ENCODE measurements around the gene JMJD6.
"Not testable (repeated sequence)": the region's sequence is repeated elsewhere in the genome, so short reads cannot be mapped to it uniquely, and the experiment has no call there.

The JMJD6 gene

DNA sequence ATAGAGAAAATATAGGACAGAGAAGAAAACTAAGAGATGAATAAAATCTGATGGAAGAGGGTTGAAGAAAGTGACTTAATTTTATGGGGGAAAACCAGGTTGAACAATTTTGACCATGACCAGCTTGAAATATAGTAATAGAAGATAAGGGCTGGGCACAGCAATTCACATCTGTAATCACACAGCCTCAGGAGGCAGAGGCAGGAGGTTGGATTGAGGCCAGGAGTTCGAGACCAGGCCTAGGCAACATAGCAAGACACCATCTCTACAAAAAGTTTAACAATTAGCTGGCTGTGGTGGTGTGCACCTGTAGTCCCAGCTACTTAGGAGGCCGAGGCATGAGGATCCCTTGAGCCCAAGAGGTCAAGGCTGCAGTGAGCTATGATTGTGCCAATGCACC, 24.3 kb downstream of the JMJD6 start:
- Mint-ChIP-seq H3K27ac (no peak overlapping the region), H3K4me1 (peaks cover 64% of the 10 kb centered on the region), H3K4me3 (peak overlapping the region; percentile 5), H3K27me3 (ENCODE audit: low read depth, poor library complexity) (peaks cover 26% of the 10 kb centered on the region), H3K36me3 (ENCODE audit: low read depth) (no peaks in the 10 kb centered on the region), H3K9me3 (no peaks in the 10 kb centered on the region)
- DNase-seq = no peak
- TF ChIP-seq, protein P1, sequence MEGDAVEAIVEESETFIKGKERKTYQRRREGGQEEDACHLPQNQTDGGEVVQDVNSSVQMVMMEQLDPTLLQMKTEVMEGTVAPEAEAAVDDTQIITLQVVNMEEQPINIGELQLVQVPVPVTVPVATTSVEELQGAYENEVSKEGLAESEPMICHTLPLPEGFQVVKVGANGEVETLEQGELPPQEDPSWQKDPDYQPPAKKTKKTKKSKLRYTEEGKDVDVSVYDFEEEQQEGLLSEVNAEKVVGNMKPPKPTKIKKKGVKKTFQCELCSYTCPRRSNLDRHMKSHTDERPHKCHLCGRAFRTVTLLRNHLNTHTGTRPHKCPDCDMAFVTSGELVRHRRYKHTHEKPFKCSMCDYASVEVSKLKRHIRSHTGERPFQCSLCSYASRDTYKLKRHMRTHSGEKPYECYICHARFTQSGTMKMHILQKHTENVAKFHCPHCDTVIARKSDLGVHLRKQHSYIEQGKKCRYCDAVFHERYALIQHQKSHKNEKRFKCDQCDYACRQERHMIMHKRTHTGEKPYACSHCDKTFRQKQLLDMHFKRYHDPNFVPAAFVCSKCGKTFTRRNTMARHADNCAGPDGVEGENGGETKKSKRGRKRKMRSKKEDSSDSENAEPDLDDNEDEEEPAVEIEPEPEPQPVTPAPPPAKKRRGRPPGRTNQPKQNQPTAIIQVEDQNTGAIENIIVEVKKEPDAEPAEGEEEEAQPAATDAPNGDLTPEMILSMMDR (IDR thresholded peaks at IDR 0.05) = no peak

DNA sequence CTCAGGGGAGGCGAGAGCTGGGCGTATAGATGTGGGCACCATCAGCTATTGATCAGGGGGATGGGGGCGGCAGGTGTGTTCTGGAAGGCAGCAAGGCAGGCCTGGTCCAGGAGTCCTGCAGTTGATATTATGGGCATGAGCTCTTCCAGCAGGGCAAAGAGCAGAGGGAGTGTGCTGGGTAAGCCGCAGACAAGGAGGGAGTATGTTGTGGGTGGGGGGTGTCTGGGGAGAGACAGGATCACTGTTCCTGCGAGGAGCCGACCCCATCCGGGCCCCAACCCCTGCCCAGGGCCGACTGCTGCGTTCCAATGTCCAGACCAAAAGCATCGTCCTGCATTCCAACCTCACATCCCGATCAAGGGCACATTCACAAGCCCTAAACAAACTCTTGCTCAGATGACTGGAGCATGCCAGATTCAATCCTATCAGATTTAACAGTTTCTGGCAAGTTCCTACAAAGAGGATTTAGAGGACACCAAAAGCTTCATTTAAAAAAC, 24.9 kb downstream of the JMJD6 start:
- Mint-ChIP-seq H3K9me3 (no peaks in the 10 kb centered on the region), H3K27me3 (ENCODE audit: low read depth, poor library complexity) (peaks cover 21% of the 10 kb centered on the region), H3K4me3 (peak overlapping the region; percentile 65), H3K4me1 (peaks cover 70% of the 10 kb centered on the region), H3K36me3 (ENCODE audit: low read depth) (no peaks in the 10 kb centered on the region), H3K27ac (no peak overlapping the region)
- DNase-seq = no peak
- TF ChIP-seq, protein P1 (IDR thresholded peaks at IDR 0.05) = no peak

DNA sequence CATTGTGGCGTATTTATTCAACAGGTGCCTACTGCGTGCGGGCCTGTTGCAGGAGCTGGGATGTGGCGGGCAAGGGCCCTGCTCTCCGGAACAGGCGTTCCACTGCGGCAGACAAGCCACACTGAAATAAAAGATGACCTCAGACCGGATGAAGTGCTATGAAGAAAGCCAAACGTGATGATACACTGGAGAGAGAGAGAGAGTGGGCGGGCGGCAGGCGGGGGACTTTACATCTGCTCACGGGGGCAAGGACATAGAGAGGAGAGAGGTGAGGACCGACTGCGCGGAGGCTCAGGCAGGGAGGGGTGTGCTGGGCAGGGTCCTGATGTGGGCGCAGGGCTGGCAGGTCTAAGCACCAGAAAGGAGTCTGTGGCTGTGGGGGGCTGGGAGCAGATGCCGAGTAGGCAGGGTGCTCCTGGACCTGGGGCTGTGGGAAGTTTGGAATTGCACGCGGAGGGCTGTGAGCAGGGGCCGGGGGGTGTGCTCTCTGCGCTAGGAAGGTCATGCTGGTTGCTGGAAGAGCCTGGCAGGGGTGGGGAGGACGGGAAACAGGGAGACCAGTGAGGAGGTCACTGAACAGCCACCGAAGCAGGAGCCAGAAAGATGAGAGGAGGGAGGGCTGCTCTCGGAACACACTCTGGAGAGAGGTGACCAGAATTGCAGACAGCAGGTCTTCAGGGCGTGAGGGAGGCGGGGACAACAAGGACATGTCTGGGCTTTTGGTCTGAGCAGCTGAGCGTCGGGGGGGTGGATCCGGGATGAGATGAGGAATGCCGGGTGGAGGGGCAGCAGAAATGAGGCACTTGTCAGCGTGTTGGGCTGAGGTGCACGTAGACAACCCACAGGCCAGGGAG, 25.6 kb downstream of the JMJD6 start:
- peak overlapping the region; percentile 20 for H3K27ac Mint-ChIP-seq
- TF ChIP-seq, protein P1 (IDR thresholded peaks at IDR 0.05) = no peak
- no peaks in the 10 kb centered on the region for H3K9me3 Mint-ChIP-seq
- no peaks in the 10 kb centered on the region for H3K36me3 Mint-ChIP-seq (ENCODE audit: low read depth)
- H3K4me1 Mint-ChIP-seq = peaks cover 73% of the 10 kb centered on the region
- DNase-seq = peak; percentile 49
- peak overlapping the region; percentile 65 for H3K4me3 Mint-ChIP-seq
- peaks cover 21% of the 10 kb centered on the region for H3K27me3 Mint-ChIP-seq (ENCODE audit: low read depth, poor library complexity)

DNA sequence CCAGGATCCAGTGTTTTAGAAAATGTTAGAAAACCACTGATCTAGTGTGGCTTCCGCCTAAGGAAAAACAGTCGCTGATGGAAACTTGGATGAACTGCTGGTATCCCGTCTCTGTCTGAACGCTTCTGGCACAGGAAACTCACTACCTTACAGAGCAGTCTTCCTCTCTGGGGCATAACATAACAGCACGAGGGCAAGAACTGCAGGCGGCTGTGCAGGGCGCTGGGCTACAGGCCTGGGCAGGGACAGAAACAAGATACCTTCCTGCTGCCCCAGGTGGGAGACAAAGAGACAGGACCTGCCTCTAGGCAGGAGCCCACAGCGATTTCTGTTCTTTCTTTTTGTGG, 26.2 kb downstream of the JMJD6 start:
- DNase-seq = no peak
- Mint-ChIP-seq H3K4me3 (peak overlapping the region; percentile 65), H3K27ac (no peak overlapping the region), H3K4me1 (peaks cover 79% of the 10 kb centered on the region), H3K9me3 (no peaks in the 10 kb centered on the region), H3K36me3 (ENCODE audit: low read depth) (no peaks in the 10 kb centered on the region), H3K27me3 (ENCODE audit: low read depth, poor library complexity) (peaks cover 15% of the 10 kb centered on the region)
- TF ChIP-seq, protein P1 (IDR thresholded peaks at IDR 0.05) = no peak

DNA sequence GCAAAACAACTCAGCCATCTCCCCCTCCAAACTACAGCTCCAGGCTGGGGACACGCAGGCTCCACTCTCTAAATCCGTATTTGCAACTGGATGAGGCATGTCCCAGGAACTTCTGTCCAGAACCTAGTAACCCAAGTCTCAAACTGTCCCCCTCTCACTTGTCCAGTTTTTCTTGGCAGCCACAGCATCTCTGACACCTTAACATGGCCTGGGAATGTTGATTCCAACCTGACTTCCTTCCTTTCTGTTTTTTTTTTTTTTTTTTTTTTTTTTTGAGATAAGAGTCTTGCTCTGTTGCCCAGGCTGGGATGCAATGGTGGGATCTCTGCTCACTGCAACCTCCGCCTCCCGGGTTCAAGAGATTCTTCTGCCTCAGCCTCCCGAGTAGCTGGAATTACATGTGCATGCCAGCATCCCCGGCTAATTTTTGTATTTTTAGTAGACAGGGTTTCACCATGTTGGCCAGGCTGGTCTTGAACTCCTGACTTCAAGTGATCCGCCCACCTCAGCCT, 27.9 kb downstream of the JMJD6 start:
- H3K27ac Mint-ChIP-seq; DNase-seq; H3K36me3 Mint-ChIP-seq (ENCODE audit: low read depth); H3K9me3 Mint-ChIP-seq; H3K4me3 Mint-ChIP-seq: not testable (repeated sequence)
- Mint-ChIP-seq H3K4me1 (peaks cover 79% of the 10 kb centered on the region), H3K27me3 (ENCODE audit: low read depth, poor library complexity) (peaks cover 13% of the 10 kb centered on the region)

DNA sequence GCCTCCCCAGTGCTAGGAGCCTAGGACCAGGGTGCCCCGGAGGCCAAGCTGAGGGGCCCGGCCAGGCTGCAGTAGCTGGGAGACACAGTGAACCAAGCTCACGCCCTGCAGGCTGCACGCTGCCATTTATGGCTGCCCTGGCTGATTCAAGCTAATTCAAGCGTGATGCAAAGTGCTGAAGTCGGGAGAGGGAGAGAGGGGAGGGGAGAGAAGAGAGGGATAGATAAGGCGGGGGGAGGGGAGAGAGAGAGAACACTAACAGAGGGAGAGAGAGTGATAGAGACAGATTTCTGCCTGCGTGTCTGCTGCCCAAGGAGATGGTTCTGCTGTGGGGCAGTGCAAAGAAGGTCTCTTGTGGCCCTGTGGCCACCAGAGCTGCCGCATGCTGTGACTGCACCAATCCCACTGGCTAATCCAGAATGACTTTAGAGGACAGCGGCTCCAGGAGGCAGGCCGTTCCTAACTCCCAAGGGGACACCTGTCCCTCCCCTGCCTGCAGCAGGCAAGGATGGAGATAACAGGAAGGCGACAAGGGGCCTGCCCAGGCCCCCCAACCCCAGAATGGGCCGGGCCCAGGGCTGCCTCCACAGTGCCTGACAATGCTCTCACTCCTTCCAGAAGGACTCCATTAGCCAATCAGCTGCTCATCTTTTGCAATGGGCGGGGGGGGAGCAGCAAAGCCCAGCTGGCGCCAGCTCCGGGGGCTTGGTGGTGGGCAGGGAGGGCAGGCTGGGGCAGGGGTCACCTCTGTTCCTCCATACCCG, 28.5 kb downstream of the JMJD6 start:
- Mint-ChIP-seq H3K4me1 (peaks cover 75% of the 10 kb centered on the region), H3K27me3 (ENCODE audit: low read depth, poor library complexity) (peaks cover 13% of the 10 kb centered on the region), H3K36me3 (ENCODE audit: low read depth) (no peaks in the 10 kb centered on the region), H3K4me3 (peak overlapping the region; percentile 50), H3K27ac (peak overlapping the region; percentile 15), H3K9me3 (no peaks in the 10 kb centered on the region)
- peak; percentile 51 for DNase-seq
- TF ChIP-seq, protein P1 (IDR thresholded peaks at IDR 0.05) = no peak

Measured in nephron progenitor cell (in vitro differentiated cells).